Caki2 (cell line): Measurements from ENCODE around the gene SCRG1. TPM values are rescaled to one million over a fixed set of nuclear protein-coding genes. Genes with fewer than 3 reads are reported as not detected.

Experiments
- DNase-seq: peaks from one replicate; pipeline ENCODE4 v3.0.0-alpha.2; 2015; ENCODE audit warnings: low read depth
- in situ Hi-C: cut with HindIII; loops from 2 replicates; pipeline ENCODE4 v1.10.0; 2016; ENCODE audit warnings: low sequenced_read_pairs, low pct_unique_long_range_greater_than_20kb, mixed read lengths
- total RNA-seq: library from RNA; depleted of rRNA; stranded (reverse); fragments of >200 nt; shearing (Covaris generic); gene quantifications from 2 replicates; pipeline ENCODE4 v1.2.3, GENCODE V29; 2014; ENCODE audit warnings: low replicate concordance; rRNA removed

Gene SCRG1
- total RNA-seq, result not detected in 2 replicates

- in situ Hi-C loops, result no loop called here
These were observed at the start of gene SCRG1 for GRCh38 chr4:173398779-173399415. TSS of gene SCRG1 (minus strand) at chr4:173399116. CDS start at chr4:173391414, 7,702 bp downstream.

GRCh38 chr4:173448103-173448502, 49.2 kb upstream of the SCRG1 start:
- DNase-seq, result no peak
- in situ Hi-C loops, result no loop called here

More at GRCh38 chr4:173398779-173399415, at the start of gene SCRG1:
- no peak for DNase-seq

- in situ Hi-C loops, result no loop called here
- no peak for DNase-seq
These were observed 47.5 kb upstream of the SCRG1 start for GRCh38 chr4:173446416-173446815.

- no peak for DNase-seq
- in situ Hi-C loops, result no loop called here
These were observed 44.2 kb upstream of the SCRG1 start for GRCh38 chr4:173443121-173443520.

- in situ Hi-C loops, result no loop called here
These were observed 43.5 kb upstream of the SCRG1 start for GRCh38 chr4:173442223-173442932.

GRCh38 chr4:173440888-173441287, 42.0 kb upstream of the SCRG1 start:
- in situ Hi-C loops, result no loop called here
- no peak for DNase-seq

More at GRCh38 chr4:173442223-173442932, 43.5 kb upstream of the SCRG1 start:
- no peak for DNase-seq

GRCh38 chr4:173436771-173437265, 37.9 kb upstream of the SCRG1 start:
- no peak for DNase-seq

GRCh38 chr4:173436149-173436579, 37.2 kb upstream of the SCRG1 start:
- no peak for DNase-seq
- in situ Hi-C loops, result no loop called here

More at GRCh38 chr4:173436771-173437265, 37.9 kb upstream of the SCRG1 start:
- in situ Hi-C loops, result no loop called here

GRCh38 chr4:173434231-173434630, 35.3 kb upstream of the SCRG1 start:
- in situ Hi-C loops, result no loop called here
- no peak for DNase-seq

GRCh38 chr4:173433447-173433846, 34.5 kb upstream of the SCRG1 start:
- in situ Hi-C loops, result no loop called here
- no peak for DNase-seq

- in situ Hi-C loops, result no loop called here
- no peak for DNase-seq
These were observed 33.5 kb upstream of the SCRG1 start for GRCh38 chr4:173432430-173432829.

- in situ Hi-C loops, result no loop called here
- DNase-seq, result no peak
These were observed 27.1 kb upstream of the SCRG1 start for GRCh38 chr4:173426064-173426463.

- no peak for DNase-seq
These were observed 26.2 kb upstream of the SCRG1 start for GRCh38 chr4:173424899-173425805.

GRCh38 chr4:173420801-173421200, 21.9 kb upstream of the SCRG1 start:
- DNase-seq, result no peak
- in situ Hi-C loops, result no loop called here

More at GRCh38 chr4:173424899-173425805, 26.2 kb upstream of the SCRG1 start:
- in situ Hi-C loops, result no loop called here

- in situ Hi-C loops, result no loop called here
- peak; percentile 13 for DNase-seq
These were observed 21.4 kb upstream of the SCRG1 start for GRCh38 chr4:173420324-173420752.

- no peak for DNase-seq
- in situ Hi-C loops, result no loop called here
These were observed 19.7 kb upstream of the SCRG1 start for GRCh38 chr4:173418639-173419038.

GRCh38 chr4:173417833-173418232, 18.9 kb upstream of the SCRG1 start:
- DNase-seq, result no peak
- in situ Hi-C loops, result no loop called here

GRCh38 chr4:173415885-173416653, 17.2 kb upstream of the SCRG1 start:
- in situ Hi-C loops, result no loop called here
- DNase-seq, result no peak
